ENCODE data around the gene LRRC38. TPM values are rescaled to one million over a fixed set of nuclear protein-coding genes. Genes with fewer than 3 reads are reported as not detected.

The LRRC38 gene
- total and polyA plus RNA-seq, 5 donors from 2014 or later: not detected

DNA sequence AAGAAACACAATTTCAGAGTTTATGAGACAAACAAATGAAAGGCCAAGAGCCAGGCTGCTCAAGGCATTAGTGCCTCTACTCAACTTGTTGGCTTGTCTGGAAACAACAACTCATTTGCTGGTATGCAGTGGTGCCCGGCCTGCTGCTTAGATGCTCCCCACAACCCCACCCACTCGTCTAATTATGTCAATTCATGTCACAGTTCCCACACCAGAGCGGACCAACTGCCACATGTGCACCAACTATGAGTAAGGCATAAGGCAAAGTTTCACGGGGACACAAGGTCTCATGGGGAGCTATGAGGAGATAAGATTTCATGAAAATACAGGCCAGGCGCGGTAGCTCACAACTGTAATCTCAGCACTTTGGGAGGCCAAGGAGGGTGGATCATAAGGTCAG is 34.5 kb upstream of the LRRC38 start:
- H3K4me1 Mint-ChIP-seq: no peaks in the 10 kb centered on the region

DNA sequence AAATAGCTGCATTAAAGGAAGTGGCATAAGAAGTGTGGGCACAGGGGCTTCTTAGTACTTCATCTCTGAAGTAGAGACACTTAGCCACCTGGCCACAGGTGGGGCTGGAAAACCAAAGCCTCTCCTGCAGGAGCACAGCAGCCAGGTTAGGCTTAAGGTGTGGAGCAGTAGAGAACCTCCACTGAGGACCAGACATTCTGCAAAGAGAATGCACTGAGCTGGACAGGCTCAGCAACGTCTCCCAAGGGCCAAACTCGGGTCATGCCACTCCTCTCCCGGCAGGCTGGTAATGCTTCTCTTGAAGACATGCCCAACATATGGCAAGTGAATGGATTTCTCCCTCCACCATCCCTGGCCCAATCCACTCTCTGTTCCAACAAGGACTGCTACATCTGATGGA is 33.0 kb upstream of the LRRC38 start:
- H3K27me3 Mint-ChIP-seq: no peaks in the 10 kb centered on the region
- Histone ChIP-seq H3K36me3 (ENCODE audit: control insufficient read depth, insufficient read depth, low read length) (no peaks in the 10 kb centered on the region), H3K4me3 (ENCODE audit: low read depth, low read length) (no peak overlapping the region), H3K4me1 (ENCODE audit: control insufficient read depth, insufficient read depth, low read length, poor library complexity, severe bottlenecking) (no peaks in the 10 kb centered on the region), H3K27ac (ENCODE audit: insufficient read depth, low read length, poor library complexity, severe bottlenecking) (no peak overlapping the region), H3K9me3 (ENCODE audit: control insufficient read depth in 2 of 2, low read length in 2 of 2) (no peaks in the 10 kb centered on the region), H3K27me3 (ENCODE audit: control insufficient read depth, insufficient read depth, low read length) (no peaks in the 10 kb centered on the region)
- H3K9me3 Mint-ChIP-seq: no peaks in the 10 kb centered on the region
- H3K4me1 Mint-ChIP-seq: no peaks in the 10 kb centered on the region
- no peaks in the 10 kb centered on the region for H3K36me3 Mint-ChIP-seq
- ATAC-seq (ENCODE audit: low read depth in 2 of 2) (no peak), DNase-seq (no peak)
- H3K4me3 Mint-ChIP-seq: peak overlapping the region in 1 of 4 donors; percentile 83
- no peak overlapping the region for H3K27ac Mint-ChIP-seq

More for the DNA sequence above, 34.5 kb upstream of the LRRC38 start:
- H3K36me3 Mint-ChIP-seq: no peaks in the 10 kb centered on the region
- Histone ChIP-seq H3K9me3 (ENCODE audit: control insufficient read depth in 2 of 2, low read length in 2 of 2) (no peaks in the 10 kb centered on the region), H3K36me3 (ENCODE audit: control insufficient read depth, insufficient read depth, low read length) (no peaks in the 10 kb centered on the region), H3K4me1 (ENCODE audit: control insufficient read depth, insufficient read depth, low read length, poor library complexity, severe bottlenecking) (no peaks in the 10 kb centered on the region), H3K27me3 (ENCODE audit: control insufficient read depth, insufficient read depth, low read length) (no peaks in the 10 kb centered on the region), H3K4me3 (ENCODE audit: low read depth, low read length) (no peak overlapping the region), H3K27ac (ENCODE audit: insufficient read depth, low read length, poor library complexity, severe bottlenecking) (no peak overlapping the region)
- no peak overlapping the region for H3K27ac Mint-ChIP-seq
- DNase-seq: no peak
- no peak overlapping the region for H3K4me3 Mint-ChIP-seq
- no peaks in the 10 kb centered on the region for H3K9me3 Mint-ChIP-seq
- no peak for ATAC-seq (ENCODE audit: low read depth in 2 of 2)
- H3K27me3 Mint-ChIP-seq: no peaks in the 10 kb centered on the region

DNA sequence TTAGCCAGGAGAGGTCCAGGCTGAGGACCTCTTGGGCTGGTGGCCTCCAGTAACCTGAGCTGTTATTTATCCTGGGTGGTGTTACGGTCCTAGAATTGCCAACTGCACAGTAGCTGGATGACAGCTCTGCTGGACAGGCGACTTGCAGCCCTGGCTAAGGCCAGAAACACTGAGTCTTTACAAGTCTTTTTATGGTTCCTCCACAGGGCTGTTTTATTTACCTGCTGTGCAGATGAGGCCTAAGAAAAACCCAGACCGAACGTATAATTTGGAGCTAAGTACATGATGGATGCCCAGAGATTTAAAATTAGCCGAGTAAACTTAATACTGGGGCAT is 30.4 kb upstream of the LRRC38 start:
- DNase-seq (no peak), ATAC-seq (ENCODE audit: low read depth in 2 of 2) (no peak)
- no peaks in the 10 kb centered on the region for H3K27me3 Mint-ChIP-seq
- Histone ChIP-seq H3K4me1 (ENCODE audit: control insufficient read depth, insufficient read depth, low read length, poor library complexity, severe bottlenecking) (no peaks in the 10 kb centered on the region), H3K9me3 (ENCODE audit: control insufficient read depth in 2 of 2, low read length in 2 of 2) (no peaks in the 10 kb centered on the region), H3K4me3 (ENCODE audit: low read depth, low read length) (no peak overlapping the region), H3K27me3 (ENCODE audit: control insufficient read depth, insufficient read depth, low read length) (no peaks in the 10 kb centered on the region), H3K27ac (ENCODE audit: insufficient read depth, low read length, poor library complexity, severe bottlenecking) (no peak overlapping the region), H3K36me3 (ENCODE audit: control insufficient read depth, insufficient read depth, low read length) (no peaks in the 10 kb centered on the region)
- H3K9me3 Mint-ChIP-seq: no peaks in the 10 kb centered on the region
- H3K4me3 Mint-ChIP-seq: no peak overlapping the region
- H3K27ac Mint-ChIP-seq: no peak overlapping the region
- no peaks in the 10 kb centered on the region for H3K36me3 Mint-ChIP-seq
- no peaks in the 10 kb centered on the region for H3K4me1 Mint-ChIP-seq

DNA sequence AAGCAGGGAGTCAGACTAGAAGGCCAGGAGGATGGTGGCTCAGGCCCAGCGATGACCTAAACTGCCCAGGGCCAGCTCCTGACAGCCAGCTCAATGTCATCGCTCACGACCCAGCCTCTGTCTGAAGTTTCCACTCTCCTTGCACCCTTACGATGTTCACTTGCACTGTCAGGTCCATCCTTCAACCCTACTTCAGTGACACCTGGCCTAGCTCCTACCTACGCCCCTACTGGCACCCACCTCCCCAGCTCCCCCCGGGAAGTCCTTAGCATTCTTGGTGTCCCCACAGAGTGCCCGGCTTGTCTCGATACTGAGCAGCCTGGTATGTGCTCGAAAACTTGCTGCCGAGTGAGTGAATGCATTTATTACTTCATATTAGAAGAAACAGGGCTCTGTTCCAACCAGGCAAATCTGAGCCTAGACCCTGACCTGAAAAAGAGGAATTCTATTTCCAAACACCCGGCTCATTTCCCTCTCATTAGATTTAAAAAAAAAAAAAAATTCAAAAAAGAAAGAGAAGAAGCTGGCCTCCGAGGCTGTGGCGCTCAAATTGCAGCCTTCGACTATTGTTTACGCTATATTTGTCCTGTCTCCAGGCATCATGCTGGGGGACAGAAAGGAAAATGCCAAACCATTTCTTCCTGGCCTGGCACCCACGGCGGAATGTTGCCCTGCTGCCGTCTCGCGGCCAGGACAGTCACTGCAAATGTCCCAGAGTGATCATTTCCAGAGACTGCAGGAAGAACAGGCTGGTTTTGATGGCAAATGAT is 29.8 kb upstream of the LRRC38 start:
- no peak for DNase-seq

DNA sequence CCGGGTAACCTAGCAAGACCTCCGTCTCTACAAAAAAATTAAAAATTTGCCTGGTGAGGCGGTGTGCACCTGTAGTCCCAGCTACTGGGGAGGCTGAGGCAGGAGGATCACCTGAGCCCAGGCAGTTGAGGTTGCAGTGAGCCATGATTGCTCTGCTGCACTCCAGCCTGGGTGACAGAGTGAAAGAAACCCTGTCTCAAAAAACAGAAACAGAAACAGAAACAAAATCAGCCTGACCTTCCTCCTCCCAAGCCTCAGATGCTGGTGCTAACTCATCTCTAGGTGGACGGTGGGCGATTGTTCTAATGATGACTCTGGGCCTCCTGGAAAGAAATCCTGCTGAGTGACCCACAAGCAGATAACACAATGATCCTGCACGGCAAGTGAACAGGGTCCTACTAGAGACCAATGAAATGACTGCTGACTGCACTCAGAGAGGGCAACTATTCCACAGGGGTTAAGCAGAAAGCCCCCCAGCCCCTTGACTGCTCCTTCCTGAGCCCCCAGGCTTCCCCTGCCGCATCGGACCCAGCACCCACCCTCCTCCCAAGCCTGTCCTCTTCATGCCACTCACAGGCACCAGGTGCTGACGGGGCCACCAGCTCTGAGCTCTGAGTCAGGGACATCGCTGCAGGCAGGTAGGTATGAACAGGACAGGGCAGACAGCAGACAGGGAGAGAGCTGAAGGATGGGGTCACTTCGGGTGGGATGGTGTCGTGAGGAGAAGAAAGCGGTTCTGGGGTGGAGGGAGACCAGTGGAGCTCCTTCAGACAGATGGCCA is 27.8 kb upstream of the LRRC38 start:
- H3K4me3 ChIP-seq (ENCODE audit: low read depth, low read length): no peak overlapping the region
- H3K36me3 Mint-ChIP-seq: no peaks in the 10 kb centered on the region
- no peaks in the 10 kb centered on the region for H3K27me3 Mint-ChIP-seq
- no peak for DNase-seq
- ATAC-seq (ENCODE audit: low read depth in 2 of 2): no peak
- H3K27me3 ChIP-seq (ENCODE audit: control insufficient read depth, insufficient read depth, low read length): no peaks in the 10 kb centered on the region
- H3K4me1 ChIP-seq (ENCODE audit: control insufficient read depth, insufficient read depth, low read length, poor library complexity, severe bottlenecking): no peaks in the 10 kb centered on the region
- no peaks in the 10 kb centered on the region for H3K4me1 Mint-ChIP-seq
- no peak overlapping the region for H3K27ac Mint-ChIP-seq
- no peaks in the 10 kb centered on the region for H3K36me3 ChIP-seq (ENCODE audit: control insufficient read depth, insufficient read depth, low read length)
- no peaks in the 10 kb centered on the region for H3K9me3 ChIP-seq (ENCODE audit: control insufficient read depth in 2 of 2, low read length in 2 of 2)
- H3K27ac ChIP-seq (ENCODE audit: insufficient read depth, low read length, poor library complexity, severe bottlenecking): no peak overlapping the region
- H3K4me3 Mint-ChIP-seq: no peak overlapping the region
- peaks cover 0 to 2% (median 0%) of the 10 kb centered on the region in 7 donors for H3K9me3 Mint-ChIP-seq

More for the DNA sequence above, 29.8 kb upstream of the LRRC38 start:
- Mint-ChIP-seq H3K9me3 (peaks cover 0 to 1% (median 0%) of the 10 kb centered on the region in 7 donors), H3K4me1 (no peaks in the 10 kb centered on the region), H3K27ac (no peak overlapping the region), H3K36me3 (no peaks in the 10 kb centered on the region), H3K27me3 (no peaks in the 10 kb centered on the region), H3K4me3 (no peak overlapping the region)
- H3K36me3 ChIP-seq (ENCODE audit: control insufficient read depth, insufficient read depth, low read length): no peaks in the 10 kb centered on the region
- no peaks in the 10 kb centered on the region for H3K27me3 ChIP-seq (ENCODE audit: control insufficient read depth, insufficient read depth, low read length)
- H3K4me1 ChIP-seq (ENCODE audit: control insufficient read depth, insufficient read depth, low read length, poor library complexity, severe bottlenecking): no peaks in the 10 kb centered on the region
- no peak for ATAC-seq (ENCODE audit: low read depth in 2 of 2)
- H3K4me3 ChIP-seq (ENCODE audit: low read depth, low read length): no peak overlapping the region
- no peak overlapping the region for H3K27ac ChIP-seq (ENCODE audit: insufficient read depth, low read length, poor library complexity, severe bottlenecking)
- no peaks in the 10 kb centered on the region for H3K9me3 ChIP-seq (ENCODE audit: control insufficient read depth in 2 of 2, low read length in 2 of 2)

DNA sequence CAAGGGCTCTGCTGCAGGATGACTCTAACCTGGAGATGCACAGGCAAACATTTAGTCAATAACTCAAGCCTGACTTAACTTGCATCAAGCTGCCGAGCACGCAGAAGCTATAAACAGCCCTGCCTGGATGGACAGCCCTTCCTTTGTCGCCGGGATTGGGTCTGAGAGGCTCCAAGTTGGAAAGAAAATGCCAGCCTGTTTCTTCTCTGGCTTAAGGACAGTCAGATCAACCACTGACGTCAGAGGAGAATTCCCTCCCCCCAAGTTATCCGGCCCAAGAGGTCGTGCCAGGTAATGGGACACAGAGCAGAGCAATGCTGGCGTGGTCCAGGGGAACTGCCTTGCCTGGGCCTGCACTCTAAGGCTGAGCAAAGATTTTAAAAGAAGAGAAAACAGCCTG is 27.1 kb upstream of the LRRC38 start:
- Histone ChIP-seq H3K27me3 (ENCODE audit: control insufficient read depth, insufficient read depth, low read length) (no peaks in the 10 kb centered on the region), H3K4me3 (ENCODE audit: low read depth, low read length) (no peak overlapping the region), H3K36me3 (ENCODE audit: control insufficient read depth, insufficient read depth, low read length) (no peaks in the 10 kb centered on the region), H3K9me3 (ENCODE audit: control insufficient read depth in 2 of 2, low read length in 2 of 2) (no peaks in the 10 kb centered on the region), H3K4me1 (ENCODE audit: control insufficient read depth, insufficient read depth, low read length, poor library complexity, severe bottlenecking) (no peaks in the 10 kb centered on the region), H3K27ac (ENCODE audit: insufficient read depth, low read length, poor library complexity, severe bottlenecking) (no peak overlapping the region)
- Mint-ChIP-seq H3K27me3 (no peaks in the 10 kb centered on the region), H3K9me3 (peaks cover 0 to 2% (median 0%) of the 10 kb centered on the region in 7 donors), H3K4me3 (no peak overlapping the region), H3K36me3 (no peaks in the 10 kb centered on the region), H3K27ac (no peak overlapping the region), H3K4me1 (no peaks in the 10 kb centered on the region)
- ATAC-seq (ENCODE audit: low read depth in 2 of 2) (no peak), DNase-seq (no peak)

DNA sequence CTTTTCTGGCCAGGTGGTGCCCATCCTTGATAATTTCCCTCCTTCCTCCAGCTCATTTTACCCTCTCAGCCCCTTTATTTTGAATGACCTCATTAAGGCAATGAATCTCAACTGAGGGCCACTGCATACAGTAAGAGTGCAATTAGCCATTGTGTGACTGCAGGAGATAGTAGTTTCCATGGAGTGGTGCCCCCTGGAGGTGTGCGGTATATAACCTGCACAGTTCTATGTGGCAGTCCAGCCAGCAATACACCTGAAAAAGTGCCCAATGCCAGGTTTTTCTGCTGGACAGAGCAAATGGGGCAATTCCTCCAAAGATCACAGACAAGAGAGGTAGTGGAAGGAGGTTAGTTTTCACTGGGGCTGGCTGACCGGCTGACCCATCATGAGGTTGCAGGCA is 25.9 kb upstream of the LRRC38 start:
- H3K9me3 ChIP-seq (ENCODE audit: control insufficient read depth in 2 of 2, low read length in 2 of 2): no peaks in the 10 kb centered on the region
- H3K4me1 ChIP-seq (ENCODE audit: control insufficient read depth, insufficient read depth, low read length, poor library complexity, severe bottlenecking): no peaks in the 10 kb centered on the region
- Mint-ChIP-seq H3K27me3 (no peaks in the 10 kb centered on the region), H3K27ac (peak overlapping the region in 1 of 3 donors; percentile 60), H3K4me1 (no peaks in the 10 kb centered on the region), H3K36me3 (no peaks in the 10 kb centered on the region), H3K9me3 (peaks cover 0 to 2% (median 0%) of the 10 kb centered on the region in 7 donors), H3K4me3 (no peak overlapping the region)
- no peak overlapping the region for H3K4me3 ChIP-seq (ENCODE audit: low read depth, low read length)
- no peaks in the 10 kb centered on the region for H3K27me3 ChIP-seq (ENCODE audit: control insufficient read depth, insufficient read depth, low read length)
- DNase-seq: no peak
- ATAC-seq (ENCODE audit: low read depth in 2 of 2): no peak
- no peaks in the 10 kb centered on the region for H3K36me3 ChIP-seq (ENCODE audit: control insufficient read depth, insufficient read depth, low read length)
- H3K27ac ChIP-seq (ENCODE audit: insufficient read depth, low read length, poor library complexity, severe bottlenecking): no peak overlapping the region

DNA sequence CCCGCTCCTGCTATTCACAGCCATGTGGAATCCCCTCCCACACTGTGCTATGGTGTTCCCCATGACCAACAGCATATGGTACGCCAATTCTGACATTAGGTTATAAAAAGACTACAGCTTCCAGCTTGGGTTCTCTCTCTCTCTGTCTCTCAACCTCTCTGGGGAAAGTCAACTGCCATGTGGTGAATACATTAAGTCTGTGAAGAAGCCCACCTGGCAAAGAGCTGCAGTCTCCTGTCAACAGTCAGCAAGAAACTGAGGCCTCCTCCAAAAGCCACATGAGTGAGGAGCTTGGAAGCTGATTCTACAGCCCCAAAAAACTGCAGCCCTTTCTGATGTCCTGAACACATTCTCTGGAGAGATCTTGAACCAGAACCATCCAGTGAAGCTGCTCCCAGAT is 25.0 kb upstream of the LRRC38 start:
- no peaks in the 10 kb centered on the region for H3K27me3 Mint-ChIP-seq
- no peak overlapping the region for H3K4me3 Mint-ChIP-seq
- Histone ChIP-seq H3K4me3 (ENCODE audit: low read depth, low read length) (no peak overlapping the region), H3K9me3 (ENCODE audit: control insufficient read depth in 2 of 2, low read length in 2 of 2) (no peaks in the 10 kb centered on the region), H3K27me3 (ENCODE audit: control insufficient read depth, insufficient read depth, low read length) (no peaks in the 10 kb centered on the region), H3K36me3 (ENCODE audit: control insufficient read depth, insufficient read depth, low read length) (no peaks in the 10 kb centered on the region), H3K27ac (ENCODE audit: insufficient read depth, low read length, poor library complexity, severe bottlenecking) (no peak overlapping the region), H3K4me1 (ENCODE audit: control insufficient read depth, insufficient read depth, low read length, poor library complexity, severe bottlenecking) (no peaks in the 10 kb centered on the region)
- H3K9me3 Mint-ChIP-seq: peaks cover 0 to 2% (median 0%) of the 10 kb centered on the region in 7 donors
- no peaks in the 10 kb centered on the region for H3K36me3 Mint-ChIP-seq
- no peak overlapping the region for H3K27ac Mint-ChIP-seq
- ATAC-seq (ENCODE audit: low read depth in 2 of 2) (no peak), DNase-seq (no peak)
- H3K4me1 Mint-ChIP-seq: no peaks in the 10 kb centered on the region
